Panc1 (cell line): ENCODE data around the gene AP1G2. TPM values are rescaled to one million over a fixed set of nuclear protein-coding genes. Genes with fewer than 3 reads are reported as not detected.
A peak's percentile ranks its signal among the peaks of the same experiment; 100 is the strongest.

Experiments used
- ATAC-seq: fragments of 200-7000 bp; cut with Tn5 transposase; 2 replicates; pipeline ENCODE4 v1.9.1; 2020; ENCODE audit warnings: mild to moderate bottlenecking, moderate library complexity
- BruUV-seq: library from RNA; stranded (reverse); fragments of 400-500 nt; replicated peaks from 2 replicates; lab custom pipeline; 2021; lab: Mats Ljungman, UMichigan
- CTCF ChIA-PET: fragments of 300-600 bp; sonication (Branson Sonifier 250); formaldehyde crosslinking; loops from one replicate; lab custom pipeline; 2022; ENCODE audit warnings: antibody characterized with exemption; lab: Charles Lee
- POLR2A ChIA-PET: fragments of 300-600 bp; sonication (Branson Sonifier 250); formaldehyde crosslinking; loops from one replicate; lab custom pipeline; 2022; ENCODE audit warnings: antibody characterized with exemption; lab: Charles Lee
- DNase-seq: peaks from one replicate; pipeline ENCODE4 v3.0.0-alpha.2; 2010; ENCODE audit warnings: low read depth, low spot score
- H3K27ac ChIP-seq: 2 replicates; pipeline ENCODE4 v1.5.1; 2011; ENCODE audit warnings: mild to moderate bottlenecking, low read length, inconsistent platforms
- H3K27me3 ChIP-seq: fragments of 200-500 bp; sonication (Bioruptor generic); 2 replicates; pipeline ENCODE4 v1.6.0; 2014; ENCODE audit warnings: low read length, inconsistent platforms; ENCODE audit not compliant: control insufficient read depth, insufficient read depth
- H3K36me3 ChIP-seq: fragments of 200-500 bp; sonication (Bioruptor generic); 2 replicates; pipeline ENCODE4 v1.5.1; 2014; ENCODE audit warnings: inconsistent platforms, mild to moderate bottlenecking, low read length, moderate library complexity; ENCODE audit not compliant: control insufficient read depth, insufficient read depth
- H3K4me1 ChIP-seq: 2 replicates; pipeline ENCODE4 v1.5.1; 2011; ENCODE audit warnings: inconsistent platforms, mild to moderate bottlenecking, low read length, moderate library complexity; ENCODE audit not compliant: control insufficient read depth, insufficient read depth
- H3K4me3 ChIP-seq, 2 experiments: 2 replicates each; pipeline ENCODE4 v1.5.1; 2011 to 2012; ENCODE audit warnings: low read depth in 2 of 2, low read length in 2 of 2, mild to moderate bottlenecking in 2 of 2, inconsistent platforms in 1 of 2, moderate library complexity in 1 of 2
- H3K9me3 ChIP-seq: fragments of 200-500 bp; sonication (Bioruptor generic); 2 replicates; pipeline ENCODE4 v1.5.1; 2014; ENCODE audit warnings: low read depth, mild to moderate bottlenecking, inconsistent platforms, low read length, moderate library complexity; ENCODE audit not compliant: control insufficient read depth, insufficient read depth
- CTCF ChIP-seq: fragments of 450-650 bp; IDR thresholded peaks from 2 replicates; pipeline ENCODE4 v1.5.1; 2017; ENCODE audit warnings: mild to moderate bottlenecking
- POLR2AphosphoS5 ChIP-seq: IDR thresholded peaks from 2 replicates; pipeline ENCODE4 v1.6.1; 2012; ENCODE audit warnings: mild to moderate bottlenecking, low read depth, low read length, moderate library complexity
- SIN3A ChIP-seq: IDR thresholded peaks from 2 replicates; pipeline ENCODE4 v1.6.1; 2012; ENCODE audit warnings: low read depth, mild to moderate bottlenecking, low read length, moderate library complexity, borderline replicate concordance; ENCODE audit not compliant: insufficient read depth
- TCF7L2 ChIP-seq: IDR thresholded peaks from 2 replicates; pipeline ENCODE4 v1.6.1; 2011; ENCODE audit warnings: mild to moderate bottlenecking, low read depth, low read length, inconsistent platforms
- in situ Hi-C: cut with HindIII; loops from 2 replicates; pipeline ENCODE4 v1.10.0; 2016; ENCODE audit warnings: low sequenced_read_pairs, low pct_unique_long_range_greater_than_20kb
- intact Hi-C: fragments of 100-400 bp; cut with micrococcal nuclease; formaldehyde crosslinking; loops from one replicate; pipeline ENCODE4 v1.10.0; 2022; ENCODE audit not compliant: unreplicated experiment
- total RNA-seq: library from RNA; stranded (reverse); gene quantifications from one replicate; pipeline ENCODE4 v1.2.1, GENCODE V29; 2021; ENCODE audit not compliant: unreplicated experiment
- TF ChIP-seq, protein P1 (sequence below), 2 experiments: IDR thresholded peaks; 2 replicates each; pipeline ENCODE4 v1.6.1; 2011 to 2012; ENCODE audit warnings: low read depth in 2 of 2, control low read depth in 1 of 2, low read length in 1 of 2, mild to moderate bottlenecking in 1 of 2, moderate library complexity in 1 of 2; ENCODE audit not compliant: insufficient read depth in 1 of 2

AP1G2 gene
- total RNA-seq, 1 experiment from 2014 or later = 61.6 TPM

- ATAC-seq (no peak), DNase-seq (no peak)
- ChIA-PET POLR2A (interaction anchor here (1.0 kb wide), 1 partner anchor 217 kb away, joined by 3 read pairs; no protein-coding TSS in a partner anchor), CTCF (interaction anchor here (0.8 to 2.4 kb wide), 3 partner anchors 11 to 81 kb away, joined by 3 to 13 read pairs (median 3); no protein-coding TSS in a partner anchor)
- Histone ChIP-seq H3K27me3 (no peaks in the 10 kb centered on the region), H3K9me3 (no peaks in the 10 kb centered on the region), H3K4me3 (no peak overlapping the region), H3K27ac (no peak overlapping the region), H3K4me1 (no peaks in the 10 kb centered on the region), H3K36me3 (peaks cover 5% of the 10 kb centered on the region; the same call in 1 of the 2 replicates)
- BruUV-seq = no TSS peak
- in situ Hi-C loops (no loop called here), intact Hi-C loops (loop anchor here (2.0 to 10.0 kb wide), 2 partner anchors 81 to 235 kb away; partner anchors contain the start of gene PABPN1)
- TF ChIP-seq POLR2AphosphoS5 (no peak), SIN3A (no peak), TCF7L2 (no peak), CTCF (no peak)
- TF ChIP-seq, protein P1, sequence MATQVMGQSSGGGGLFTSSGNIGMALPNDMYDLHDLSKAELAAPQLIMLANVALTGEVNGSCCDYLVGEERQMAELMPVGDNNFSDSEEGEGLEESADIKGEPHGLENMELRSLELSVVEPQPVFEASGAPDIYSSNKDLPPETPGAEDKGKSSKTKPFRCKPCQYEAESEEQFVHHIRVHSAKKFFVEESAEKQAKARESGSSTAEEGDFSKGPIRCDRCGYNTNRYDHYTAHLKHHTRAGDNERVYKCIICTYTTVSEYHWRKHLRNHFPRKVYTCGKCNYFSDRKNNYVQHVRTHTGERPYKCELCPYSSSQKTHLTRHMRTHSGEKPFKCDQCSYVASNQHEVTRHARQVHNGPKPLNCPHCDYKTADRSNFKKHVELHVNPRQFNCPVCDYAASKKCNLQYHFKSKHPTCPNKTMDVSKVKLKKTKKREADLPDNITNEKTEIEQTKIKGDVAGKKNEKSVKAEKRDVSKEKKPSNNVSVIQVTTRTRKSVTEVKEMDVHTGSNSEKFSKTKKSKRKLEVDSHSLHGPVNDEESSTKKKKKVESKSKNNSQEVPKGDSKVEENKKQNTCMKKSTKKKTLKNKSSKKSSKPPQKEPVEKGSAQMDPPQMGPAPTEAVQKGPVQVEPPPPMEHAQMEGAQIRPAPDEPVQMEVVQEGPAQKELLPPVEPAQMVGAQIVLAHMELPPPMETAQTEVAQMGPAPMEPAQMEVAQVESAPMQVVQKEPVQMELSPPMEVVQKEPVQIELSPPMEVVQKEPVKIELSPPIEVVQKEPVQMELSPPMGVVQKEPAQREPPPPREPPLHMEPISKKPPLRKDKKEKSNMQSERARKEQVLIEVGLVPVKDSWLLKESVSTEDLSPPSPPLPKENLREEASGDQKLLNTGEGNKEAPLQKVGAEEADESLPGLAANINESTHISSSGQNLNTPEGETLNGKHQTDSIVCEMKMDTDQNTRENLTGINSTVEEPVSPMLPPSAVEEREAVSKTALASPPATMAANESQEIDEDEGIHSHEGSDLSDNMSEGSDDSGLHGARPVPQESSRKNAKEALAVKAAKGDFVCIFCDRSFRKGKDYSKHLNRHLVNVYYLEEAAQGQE (IDR thresholded peaks at IDR 0.05; ENCODE audit: insufficient read depth in 1 of 2, low read depth in 2 of 2, low read length in 1 of 2) = no peak
Measured at GRCh38 chr14:23559926-23560520, 7.6 kb downstream of the AP1G2 start.

- intact Hi-C loops (loop anchor here (2.0 to 10.0 kb wide), 2 partner anchors 80 to 234 kb away; partner anchors contain the start of gene PABPN1), in situ Hi-C loops (no loop called here)
- Histone ChIP-seq H3K27me3 (no peaks in the 10 kb centered on the region), H3K9me3 (no peaks in the 10 kb centered on the region), H3K4me3 (no peak overlapping the region), H3K27ac (no peak overlapping the region), H3K4me1 (no peaks in the 10 kb centered on the region), H3K36me3 (peaks cover 5% of the 10 kb centered on the region; the same call in 1 of the 2 replicates)
- no TSS peak for BruUV-seq
- ChIA-PET CTCF (interaction anchor here (0.8 to 2.4 kb wide), 3 partner anchors 10 to 81 kb away, joined by 3 to 13 read pairs (median 3); no protein-coding TSS in a partner anchor), POLR2A (interaction anchor here (1.0 kb wide), 1 partner anchor 218 kb away, joined by 3 read pairs; no protein-coding TSS in a partner anchor)
- peak; percentile 93 for TF ChIP-seq CTCF
- no peak for TF ChIP-seq SIN3A
- ATAC-seq = no peak
- DNase-seq = no peak
Measured at GRCh38 chr14:23559010-23559925, 8.3 kb downstream of the AP1G2 start.
